Measurements from ENCODE around the gene SMAD6. TPM values are rescaled to one million over a fixed set of nuclear protein-coding genes. Genes with fewer than 3 reads are reported as not detected.
A peak's percentile ranks its signal among the peaks of the same experiment; 100 is the strongest.

Gene SMAD6
- total RNA-seq, 2 donors from 2014 or later = 14.0 to 25.4 TPM

DNA sequence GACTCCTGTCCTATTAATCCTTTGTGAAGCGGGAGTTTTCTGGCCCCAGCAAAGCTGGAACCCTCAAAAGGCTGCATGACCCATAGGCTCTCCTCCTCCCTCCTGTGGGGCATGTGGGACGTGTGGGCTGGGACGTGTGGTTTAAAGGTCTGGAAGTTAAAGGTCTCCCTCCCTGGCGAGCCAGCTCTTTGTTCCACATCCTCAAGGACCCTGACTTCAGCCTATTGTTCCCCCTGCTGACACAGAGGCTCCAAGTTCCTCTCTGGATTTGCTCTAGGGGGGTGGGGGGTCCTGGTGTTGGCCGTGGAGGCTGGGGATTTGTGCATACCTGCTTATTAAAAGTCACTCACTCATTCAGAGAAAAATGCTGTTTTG lies 44.2 kb downstream of the SMAD6 start:
- no peaks in the 10 kb centered on the region for H3K36me3 ChIP-seq (replicated peaks in 1 of 2; ENCODE audit: insufficient read depth in 1 of 2, low read depth in 2 of 2)
- ATAC-seq (no peak), DNase-seq (no peak)
- TF ChIP-seq, protein P1, sequence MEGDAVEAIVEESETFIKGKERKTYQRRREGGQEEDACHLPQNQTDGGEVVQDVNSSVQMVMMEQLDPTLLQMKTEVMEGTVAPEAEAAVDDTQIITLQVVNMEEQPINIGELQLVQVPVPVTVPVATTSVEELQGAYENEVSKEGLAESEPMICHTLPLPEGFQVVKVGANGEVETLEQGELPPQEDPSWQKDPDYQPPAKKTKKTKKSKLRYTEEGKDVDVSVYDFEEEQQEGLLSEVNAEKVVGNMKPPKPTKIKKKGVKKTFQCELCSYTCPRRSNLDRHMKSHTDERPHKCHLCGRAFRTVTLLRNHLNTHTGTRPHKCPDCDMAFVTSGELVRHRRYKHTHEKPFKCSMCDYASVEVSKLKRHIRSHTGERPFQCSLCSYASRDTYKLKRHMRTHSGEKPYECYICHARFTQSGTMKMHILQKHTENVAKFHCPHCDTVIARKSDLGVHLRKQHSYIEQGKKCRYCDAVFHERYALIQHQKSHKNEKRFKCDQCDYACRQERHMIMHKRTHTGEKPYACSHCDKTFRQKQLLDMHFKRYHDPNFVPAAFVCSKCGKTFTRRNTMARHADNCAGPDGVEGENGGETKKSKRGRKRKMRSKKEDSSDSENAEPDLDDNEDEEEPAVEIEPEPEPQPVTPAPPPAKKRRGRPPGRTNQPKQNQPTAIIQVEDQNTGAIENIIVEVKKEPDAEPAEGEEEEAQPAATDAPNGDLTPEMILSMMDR (IDR thresholded peaks at IDR 0.05) = no peak
- no peak for TF ChIP-seq POLR2A (IDR thresholded peaks at IDR 0.05)
- H3K27ac ChIP-seq = no peak overlapping the region
- H3K9me3 ChIP-seq = no peaks in the 10 kb centered on the region
- intact Hi-C loops (cut with DNase I) = loop anchor here (5.0 kb wide), 1 partner anchor 39 kb away; no protein-coding TSS in a partner anchor
- WGBS, 2 donors = 66 to 67% methylated on average over 1 to 5 of the region's 5 CpGs
- H3K27me3 ChIP-seq = no peaks in the 10 kb centered on the region
- H3K4me3 ChIP-seq = no peak overlapping the region
- peaks cover 62% of the 10 kb centered on the region for H3K4me1 ChIP-seq

DNA sequence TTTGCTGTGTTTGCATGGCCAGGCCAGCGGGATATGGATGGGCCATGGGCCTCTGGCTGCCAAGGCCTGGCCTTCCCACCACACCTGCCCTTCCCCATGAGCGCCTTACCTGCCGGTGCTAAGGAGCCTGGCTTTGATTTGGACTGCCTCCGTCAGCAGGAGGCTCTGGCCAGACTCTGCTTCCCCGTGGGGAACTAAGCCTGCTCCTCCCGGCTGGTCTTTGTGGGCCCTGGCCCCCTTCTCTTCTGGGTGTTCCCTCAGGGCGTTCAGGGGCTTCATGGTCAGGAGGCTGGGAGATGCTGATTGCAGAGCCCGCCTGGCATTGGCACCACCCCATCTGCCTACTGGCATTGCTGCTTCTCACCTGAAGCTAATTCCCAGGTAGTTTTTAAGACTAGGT lies 45.2 kb downstream of the SMAD6 start:
- Histone ChIP-seq H3K36me3 (replicated peaks in 1 of 2; ENCODE audit: insufficient read depth in 1 of 2, low read depth in 2 of 2) (no peaks in the 10 kb centered on the region), H3K4me1 (peaks cover 72% of the 10 kb centered on the region), H3K27ac (peak overlapping the region in 3 of 4 donors; percentile 15 to 64 (median 51)), H3K4me3 (no peak overlapping the region), H3K27me3 (no peaks in the 10 kb centered on the region), H3K9me3 (no peaks in the 10 kb centered on the region)
- TF ChIP-seq, protein P1 (IDR thresholded peaks at IDR 0.05) = no peak
- ATAC-seq (no peak), DNase-seq (no peak)
- WGBS, 2 donors = 79 to 100% methylated on average over 3 to 8 of the region's 8 CpGs
- intact Hi-C loops (cut with DNase I) = loop anchor here (5.0 kb wide), 1 partner anchor 40 kb away; no protein-coding TSS in a partner anchor

DNA sequence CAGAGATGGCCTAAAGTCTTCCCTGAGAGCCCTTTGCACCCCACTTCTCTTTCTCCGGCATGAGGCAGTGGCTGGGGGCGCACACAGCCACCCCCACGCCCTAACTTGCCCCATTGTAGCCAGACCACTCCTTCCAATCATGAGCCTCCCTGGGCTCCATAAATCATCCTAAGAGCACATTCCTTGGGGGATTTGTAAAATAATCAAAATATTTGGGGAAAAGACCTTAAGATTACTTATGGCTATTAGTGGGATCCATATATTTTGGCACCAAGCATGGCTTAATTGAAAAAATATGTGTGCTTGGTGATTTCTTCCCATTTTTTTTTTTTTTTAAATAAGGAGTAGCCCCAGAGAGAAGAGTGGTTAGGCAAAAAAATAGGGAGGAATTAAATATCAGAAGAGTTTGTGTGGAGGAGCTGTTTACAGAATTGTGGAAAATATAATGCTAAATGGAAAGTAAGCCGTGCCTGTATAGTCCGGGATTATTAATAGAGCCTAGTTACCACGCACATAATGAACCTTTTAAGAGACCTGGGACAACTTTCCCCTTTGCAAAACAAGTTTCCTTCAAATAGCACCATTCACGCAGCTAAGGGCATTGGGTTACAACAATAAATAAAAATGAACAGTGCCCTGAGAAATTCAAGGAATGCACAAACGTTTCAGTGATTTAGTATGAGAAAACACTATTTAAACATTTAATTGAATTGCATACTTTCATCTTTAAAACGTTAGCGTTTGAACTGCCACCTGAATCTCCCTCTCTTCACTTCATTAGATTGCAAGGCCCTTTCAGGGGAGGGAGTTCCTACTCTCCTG lies 46.1 kb downstream of the SMAD6 start:
- Histone ChIP-seq H3K9me3 (no peaks in the 10 kb centered on the region), H3K4me3 (no peak overlapping the region), H3K36me3 (replicated peaks in 1 of 2; ENCODE audit: insufficient read depth in 1 of 2, low read depth in 2 of 2) (no peaks in the 10 kb centered on the region), H3K27me3 (no peaks in the 10 kb centered on the region), H3K27ac (peak overlapping the region; percentile 15 to 64 (median 50)), H3K4me1 (peaks cover 72% of the 10 kb centered on the region)
- 57 to 65% methylated on average over 10 of the region's 10 CpGs for WGBS, 2 donors
- peak; percentile 28 for ATAC-seq
- intact Hi-C loops (cut with DNase I) = loop anchor here (5.0 kb wide), 1 partner anchor 41 kb away; no protein-coding TSS in a partner anchor
- no peak for DNase-seq
- TF ChIP-seq, protein P1 (IDR thresholded peaks at IDR 0.05) = no peak
- no peak for TF ChIP-seq POLR2A (IDR thresholded peaks at IDR 0.05)

DNA sequence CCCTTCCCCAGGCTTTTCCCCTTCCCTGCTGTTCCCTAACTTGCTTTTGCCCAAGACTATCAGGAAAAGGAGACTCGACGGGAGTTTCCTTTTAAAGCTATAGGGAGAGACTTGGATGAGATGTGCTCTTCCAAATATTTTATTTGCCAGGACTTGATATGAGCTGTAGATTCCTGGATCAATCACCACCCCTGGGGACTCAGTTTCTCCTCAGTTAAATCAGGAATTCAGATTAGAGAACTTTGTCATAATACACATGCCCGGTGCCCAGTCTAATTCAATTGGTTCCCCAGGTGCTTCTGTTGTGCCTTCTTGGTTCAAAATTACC lies 46.6 kb downstream of the SMAD6 start:
- no peaks in the 10 kb centered on the region for H3K9me3 ChIP-seq
- no peak for ATAC-seq
- TF ChIP-seq POLR2A (IDR thresholded peaks at IDR 0.05) = no peak
- TF ChIP-seq, protein P1 (IDR thresholded peaks at IDR 0.05) = no peak
- no peak for DNase-seq
- H3K27me3 ChIP-seq = no peaks in the 10 kb centered on the region
- H3K27ac ChIP-seq = peak overlapping the region in 3 of 4 donors; percentile 48 to 64 (median 51)
- H3K36me3 ChIP-seq (replicated peaks in 1 of 2; ENCODE audit: insufficient read depth in 1 of 2, low read depth in 2 of 2) = no peaks in the 10 kb centered on the region
- intact Hi-C loops (cut with DNase I) = loop anchor here (5.0 kb wide), 1 partner anchor 41 kb away; no protein-coding TSS in a partner anchor
- WGBS, 2 donors = 66 to 70% methylated on average over 3 of the region's 3 CpGs
- peaks cover 72% of the 10 kb centered on the region for H3K4me1 ChIP-seq
- no peak overlapping the region for H3K4me3 ChIP-seq

All from body of pancreas (tissue), 4 donors.